ENCODE results near the gene NEDD4L.

Gene NEDD4L

GRCh38 chr18:58201733-58202730, 158.0 kb downstream of the NEDD4L start:
- in situ Hi-C loops (cut with HindIII; ENCODE audit: low sequenced_read_pairs): no loop called here

GRCh38 chr18:58204776-58205442, 160.9 kb downstream of the NEDD4L start:
- in situ Hi-C loops (cut with HindIII; ENCODE audit: low sequenced_read_pairs): no loop called here

- in situ Hi-C loops (cut with HindIII; ENCODE audit: low sequenced_read_pairs): no loop called here
These were observed 161.6 kb downstream of the NEDD4L start for GRCh38 chr18:58205443-58206160.

- in situ Hi-C loops (cut with HindIII; ENCODE audit: low sequenced_read_pairs): no loop called here
These were observed 163.6 kb downstream of the NEDD4L start for GRCh38 chr18:58207520-58208152.

- in situ Hi-C loops (cut with HindIII; ENCODE audit: low sequenced_read_pairs): no loop called here
These were observed 164.3 kb downstream of the NEDD4L start for GRCh38 chr18:58208207-58208932.

- in situ Hi-C loops (cut with HindIII; ENCODE audit: low sequenced_read_pairs): no loop called here
These were observed 165.3 kb downstream of the NEDD4L start for GRCh38 chr18:58209326-58209725.

GRCh38 chr18:58211510-58211909, 167.5 kb downstream of the NEDD4L start:
- in situ Hi-C loops (cut with HindIII; ENCODE audit: low sequenced_read_pairs): no loop called here

- in situ Hi-C loops (cut with HindIII; ENCODE audit: low sequenced_read_pairs): no loop called here
These were observed 168.2 kb downstream of the NEDD4L start for GRCh38 chr18:58212274-58212673.

GRCh38 chr18:58213440-58213839, 169.4 kb downstream of the NEDD4L start:
- in situ Hi-C loops (cut with HindIII; ENCODE audit: low sequenced_read_pairs): no loop called here

GRCh38 chr18:58215011-58215410, 171.0 kb downstream of the NEDD4L start:
- in situ Hi-C loops (cut with HindIII; ENCODE audit: low sequenced_read_pairs): no loop called here

GRCh38 chr18:58216071-58216481, 172.1 kb downstream of the NEDD4L start:
- in situ Hi-C loops (cut with HindIII; ENCODE audit: low sequenced_read_pairs): no loop called here

- in situ Hi-C loops (cut with HindIII; ENCODE audit: low sequenced_read_pairs): no loop called here
These were observed 173.0 kb downstream of the NEDD4L start for GRCh38 chr18:58217052-58217451.

GRCh38 chr18:58218117-58218516, 174.1 kb downstream of the NEDD4L start:
- in situ Hi-C loops (cut with HindIII; ENCODE audit: low sequenced_read_pairs): no loop called here

GRCh38 chr18:58221060-58221725, 177.2 kb downstream of the NEDD4L start:
- in situ Hi-C loops (cut with HindIII; ENCODE audit: low sequenced_read_pairs): no loop called here

- in situ Hi-C loops (cut with HindIII; ENCODE audit: low sequenced_read_pairs): no loop called here
These were observed 178.6 kb downstream of the NEDD4L start for GRCh38 chr18:58222432-58223125.

GRCh38 chr18:58223717-58224424, 179.8 kb downstream of the NEDD4L start:
- in situ Hi-C loops (cut with HindIII; ENCODE audit: low sequenced_read_pairs): no loop called here

GRCh38 chr18:58224425-58224750, 180.4 kb downstream of the NEDD4L start:
- in situ Hi-C loops (cut with HindIII; ENCODE audit: low sequenced_read_pairs): no loop called here

- in situ Hi-C loops (cut with HindIII; ENCODE audit: low sequenced_read_pairs): loop anchor here (5.0 kb wide), 1 partner anchor 48 kb away; no protein-coding TSS in a partner anchor
These were observed 181.1 kb downstream of the NEDD4L start for GRCh38 chr18:58225101-58225500.
